GM12878 (cell line): Measurements from ENCODE around the gene DENND1A. TPM values are rescaled to one million over a fixed set of nuclear protein-coding genes. Genes with fewer than 3 reads are reported as not detected.

Experiments used
- ATAC-seq: fragments of 200-7000 bp; cut with Tn5 transposase; 3 replicates; pipeline ENCODE4 v1.9.1; 2020; ENCODE audit warnings: mild to moderate bottlenecking, moderate library complexity
- BruUV-seq: library from RNA; stranded (reverse); fragments of 400-500 nt; replicated peaks from 2 replicates; lab custom pipeline; 2021; lab: Mats Ljungman, UMichigan
- CTCF ChIA-PET: fragments of 300-600 bp; sonication (Branson Sonifier 250); formaldehyde crosslinking; extraction: SDS; loops from one replicate; lab custom pipeline; 2021; ENCODE audit warnings: inconsistent platforms; lab: Yijun Ruan, JAX
- POLR2A ChIA-PET: fragments of 350-600 bp; formaldehyde crosslinking; extraction: SDS; loops from one replicate; lab custom pipeline; 2021; ENCODE audit warnings: inconsistent platforms; lab: Charles Lee
- RAD21 ChIA-PET: fragments of 300-600 bp; sonication (Branson Sonifier 250); formaldehyde crosslinking; loops from one replicate; lab custom pipeline; 2023; ENCODE audit warnings: antibody characterized with exemption; ENCODE audit not compliant: unreplicated experiment; lab: Charles Lee
- SMC1A ChIA-PET: fragments of 300-600 bp; sonication (Branson Sonifier 250); formaldehyde crosslinking; loops from one replicate; lab custom pipeline; 2023; ENCODE audit not compliant: unreplicated experiment, uncharacterized antibody; lab: Charles Lee
- DNase-seq: peaks from one replicate; pipeline ENCODE4 v3.0.0-alpha.2; 2011; ENCODE audit warnings: low read depth, low spot score
- FAIRE-seq: peaks from 3 replicates; lab custom pipeline; 2011; peaks lifted over from hg19 to GRCh38; lab: Jason Lieb, UNC
- H2AFZ ChIP-seq: 2 replicates; pipeline ENCODE4 v1.6.0; 2011; ENCODE audit warnings: low read depth, low read length, control low read depth; ENCODE audit not compliant: control insufficient read depth
- H3K27ac ChIP-seq: 2 replicates; pipeline ENCODE4 v1.5.1; 2011; ENCODE audit warnings: control low read depth; ENCODE audit not compliant: control insufficient read depth, insufficient read depth
- H3K27me3 ChIP-seq, 2 experiments: replicated peaks in 1 of 2; 2 replicates each; pipeline versions ENCODE4 v1.6.0 to v1.6.1; 2011; ENCODE audit warnings: low read length in 1 of 2; ENCODE audit not compliant: control insufficient read depth in 2 of 2, insufficient read depth in 2 of 2
- H3K36me3 ChIP-seq, 2 experiments: 2 replicates each; pipeline ENCODE4 v1.5.1; 2011; ENCODE audit warnings: low read length in 1 of 2; ENCODE audit not compliant: control insufficient read depth in 2 of 2, insufficient read depth in 2 of 2
- H3K4me1 ChIP-seq: 2 replicates; pipeline ENCODE4 v1.6.1; 2011; ENCODE audit warnings: mild to moderate bottlenecking, low read length, moderate library complexity, mixed read lengths; ENCODE audit not compliant: control insufficient read depth, insufficient read depth
- H3K4me2 ChIP-seq: 2 replicates; pipeline ENCODE4 v1.6.0; 2011; ENCODE audit warnings: control low read depth; ENCODE audit not compliant: control insufficient read depth, insufficient read depth
- H3K4me3 ChIP-seq: fragments of 200-600 bp; sonication (generic); 2 replicates; pipeline ENCODE4 v1.5.1; 2016
- H3K79me2 ChIP-seq: 2 replicates; pipeline ENCODE4 v1.6.0; 2011; ENCODE audit warnings: low read length; ENCODE audit not compliant: control insufficient read depth, insufficient read depth
- H3K9ac ChIP-seq: 2 replicates; pipeline ENCODE4 v1.8.0; 2011; ENCODE audit warnings: low read length, control low read depth, mixed read lengths; ENCODE audit not compliant: control insufficient read depth, insufficient read depth
- H3K9me3 ChIP-seq: replicated peaks from 3 replicates; pipeline ENCODE4 v1.5.1; 2011; ENCODE audit warnings: mild to moderate bottlenecking, low read length; ENCODE audit not compliant: control insufficient read depth, insufficient read depth
- H4K20me1 ChIP-seq: 2 replicates; pipeline ENCODE4 v1.6.0; 2011; ENCODE audit not compliant: control insufficient read depth, insufficient read depth
- MYC ChIP-seq: IDR thresholded peaks from 2 replicates; pipeline ENCODE4 v1.6.1; 2011; ENCODE audit warnings: mild to moderate bottlenecking, low read length, moderate library complexity, inconsistent platforms; ENCODE audit not compliant: insufficient read depth, insufficient replicate concordance, insufficient read length, severe bottlenecking
- ZNF24 ChIP-seq: fragments of 450-650 bp; IDR thresholded peaks from 2 replicates; pipeline ENCODE4 v1.6.1; 2017; ENCODE audit warnings: antibody characterized with exemption, mild to moderate bottlenecking
- WGBS: methylation state at CpG from one replicate; pipeline ENCODE4 v1.1.6; 2016; ENCODE audit warnings: low lambda C conversion rate; ENCODE audit not compliant: insufficient replicate concordance, insufficient coverage; ENCODE audit errors: missing lambda C conversion rate; 5-methylcytosine and 5-hydroxymethylcytosine counted together
- in situ Hi-C: fragments of 300-500 bp; cut with MboI; formaldehyde crosslinking; loops from 9 replicates; pipeline ENCODE4 v1.14.3; 2018; ENCODE audit warnings: mixed read lengths
- intact Hi-C: fragments of 100-400 bp; cut with micrococcal nuclease; formaldehyde crosslinking; loops from one replicate; pipeline ENCODE4 v1.14.2; 2022; ENCODE audit not compliant: unreplicated experiment
- polyA plus RNA-seq, 11 experiments: library from polyadenylated mRNA; depleted of rRNA in 4 of 11; unstranded in 6 of 11; stranded (reverse) in 5 of 11; fragments of >200 nt; fragmentation: Nextera tagmentation in 4 of 11; fragmentation: Illumina TruSeq in 1 of 11; extraction: Ambion mirVana in 4 of 11; extraction: Trizol in 1 of 11; gene quantifications; 1 replicate in 1 of 11; 2 replicates in 10 of 11; pipeline versions ENCODE4 v1.2.1 to v1.2.3, GENCODE V29; 2011 to 2016; ENCODE audit warnings: inconsistent platforms in 2 of 11, missing spikeins in 2 of 11, low read depth in 1 of 11
- total RNA-seq, 4 experiments: library from RNA; depleted of rRNA in 3 of 4; stranded (reverse); fragments of >200 nt in 3 of 4; fragmentation: Illumina TruSeq in 1 of 4; extraction: Trizol in 1 of 4; gene quantifications; 2 replicates each; pipeline versions ENCODE4 v1.2.1 to v1.2.3, GENCODE V29; 2013 to 2021
- TF ChIP-seq, protein P1 (sequence below): fragments of 450-650 bp; IDR thresholded peaks from 2 replicates; pipeline ENCODE4 v1.6.1; 2017; ENCODE audit warnings: mild to moderate bottlenecking

Gene DENND1A
- total and polyA plus RNA-seq, 10 of the 15 experiments (the other 5 are each of a cell fraction or from before 2014, with no cell fraction given) = 14.1 to 48.6 (median 35.2) TPM

DNA sequence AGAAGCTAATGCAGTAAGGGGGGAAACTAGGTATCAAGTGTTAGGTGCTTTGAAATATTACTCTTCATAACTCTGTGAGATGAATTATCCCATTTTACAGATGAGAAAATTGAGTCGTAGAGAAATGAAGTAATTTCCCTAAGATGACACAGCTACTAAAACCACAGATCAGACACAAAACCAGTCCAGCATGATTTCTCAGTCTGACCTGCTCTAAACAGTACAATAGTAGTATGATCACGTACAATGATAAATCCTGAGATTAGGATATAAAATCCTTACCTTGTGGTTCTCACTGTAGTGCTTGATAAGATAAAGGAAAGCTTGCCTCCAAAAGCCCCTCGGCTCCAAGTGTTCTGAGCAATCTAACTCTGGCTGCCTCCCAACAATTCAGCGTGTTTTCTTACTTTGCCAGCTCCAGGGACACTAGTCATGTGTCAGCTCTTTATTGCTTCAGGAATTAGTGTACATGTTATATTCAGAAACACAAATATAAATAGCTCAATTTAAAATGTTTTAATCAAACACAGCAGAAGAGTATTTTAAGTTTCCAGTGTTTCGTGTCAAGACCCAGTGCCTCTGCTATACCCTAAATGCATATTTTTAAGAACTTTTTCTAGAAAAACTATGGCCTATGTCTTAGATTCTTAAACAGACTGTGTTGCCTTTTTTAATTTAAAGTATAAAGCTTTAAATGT, 243.6 kb downstream of the DENND1A start (continued):
- 0 out of 2 replicates have a peak, but pooled peaks have one; percentile 24 for TF ChIP-seq ZNF24

DNA sequence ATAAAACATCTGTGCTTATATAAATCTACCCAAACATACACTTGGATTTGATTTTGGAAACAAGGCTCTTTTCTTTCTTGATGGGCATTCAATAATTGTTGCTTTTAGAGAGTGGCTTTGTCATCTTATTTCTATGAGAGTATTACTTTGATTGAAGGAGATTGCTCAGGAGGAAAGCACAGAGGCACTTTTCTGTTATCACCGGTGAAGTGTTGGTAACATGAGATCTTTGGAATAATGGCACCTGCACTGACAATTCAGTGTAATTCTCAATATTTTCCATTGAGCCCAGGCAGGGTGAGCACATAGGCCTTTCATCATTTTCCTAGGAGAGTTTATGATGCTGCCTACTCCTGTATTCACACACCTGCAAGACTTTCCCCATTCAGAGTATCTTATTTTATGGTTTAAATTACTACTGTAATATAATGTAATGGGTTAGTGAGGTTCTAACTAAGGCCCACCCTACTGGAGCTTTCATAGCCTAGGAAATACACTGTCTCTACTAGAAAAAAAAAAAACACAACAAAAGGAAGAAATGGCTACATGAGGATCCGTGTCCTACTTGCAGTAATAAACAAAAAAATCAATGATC, 244.3 kb downstream of the DENND1A start:
- Histone ChIP-seq H3K4me1 (peaks cover 33% of the 10 kb centered on the region), H3K79me2 (no peaks in the 10 kb centered on the region; the same call in 1 of the 2 replicates), H3K9me3 (no peaks in the 10 kb centered on the region), H2AFZ (no peak overlapping the region), H4K20me1 (no peaks in the 10 kb centered on the region), H3K27me3 (no peaks in the 10 kb centered on the region), H3K4me3 (no peak overlapping the region), H3K9ac (no peak overlapping the region), H3K4me2 (no peak overlapping the region), H3K27ac (no peak overlapping the region), H3K36me3 (no peaks in the 10 kb centered on the region)
- no peak for FAIRE-seq
- in situ Hi-C loops (no loop called here), intact Hi-C loops (no loop called here)
- ATAC-seq = no peak
- POLR2A ChIA-PET = interaction anchor here (2.0 kb wide), 1 partner anchor 13 kb away, joined by 8 read pairs; no protein-coding TSS in a partner anchor
- no peak for DNase-seq
- SMC1A ChIA-PET = interaction anchor here (0.8 to 6.2 kb wide), 21 partner anchors 9 to 275 kb away, joined by 3 to 103 read pairs (median 6); no protein-coding TSS in a partner anchor
- TF ChIP-seq MYC = no peak
- TF ChIP-seq, protein P1, sequence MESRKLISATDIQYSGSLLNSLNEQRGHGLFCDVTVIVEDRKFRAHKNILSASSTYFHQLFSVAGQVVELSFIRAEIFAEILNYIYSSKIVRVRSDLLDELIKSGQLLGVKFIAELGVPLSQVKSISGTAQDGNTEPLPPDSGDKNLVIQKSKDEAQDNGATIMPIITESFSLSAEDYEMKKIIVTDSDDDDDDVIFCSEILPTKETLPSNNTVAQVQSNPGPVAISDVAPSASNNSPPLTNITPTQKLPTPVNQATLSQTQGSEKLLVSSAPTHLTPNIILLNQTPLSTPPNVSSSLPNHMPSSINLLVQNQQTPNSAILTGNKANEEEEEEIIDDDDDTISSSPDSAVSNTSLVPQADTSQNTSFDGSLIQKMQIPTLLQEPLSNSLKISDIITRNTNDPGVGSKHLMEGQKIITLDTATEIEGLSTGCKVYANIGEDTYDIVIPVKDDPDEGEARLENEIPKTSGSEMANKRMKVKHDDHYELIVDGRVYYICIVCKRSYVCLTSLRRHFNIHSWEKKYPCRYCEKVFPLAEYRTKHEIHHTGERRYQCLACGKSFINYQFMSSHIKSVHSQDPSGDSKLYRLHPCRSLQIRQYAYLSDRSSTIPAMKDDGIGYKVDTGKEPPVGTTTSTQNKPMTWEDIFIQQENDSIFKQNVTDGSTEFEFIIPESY = no peak
- BruUV-seq = no TSS peak
- RAD21 ChIA-PET = interaction anchor here (0.6 to 4.4 kb wide), 8 partner anchors 11 to 369 kb away, joined by 3 to 20 read pairs (median 5); no protein-coding TSS in a partner anchor
- CTCF ChIA-PET = interaction anchor here (0.9 to 2.3 kb wide), 7 partner anchors 10 to 319 kb away, joined by 3 to 11 read pairs (median 4); no protein-coding TSS in a partner anchor
- WGBS = 98% methylated on average over 2 of the region's 2 CpGs
